Measurements from ENCODE around the gene CDK15. TPM values are rescaled to one million over a fixed set of nuclear protein-coding genes. Genes with fewer than 3 reads are reported as not detected.

CDK15 gene
- total and polyA plus RNA-seq, 9 of the 15 experiments (the other 6 are each of a cell fraction or from before 2014, with no cell fraction given): not detected

DNA sequence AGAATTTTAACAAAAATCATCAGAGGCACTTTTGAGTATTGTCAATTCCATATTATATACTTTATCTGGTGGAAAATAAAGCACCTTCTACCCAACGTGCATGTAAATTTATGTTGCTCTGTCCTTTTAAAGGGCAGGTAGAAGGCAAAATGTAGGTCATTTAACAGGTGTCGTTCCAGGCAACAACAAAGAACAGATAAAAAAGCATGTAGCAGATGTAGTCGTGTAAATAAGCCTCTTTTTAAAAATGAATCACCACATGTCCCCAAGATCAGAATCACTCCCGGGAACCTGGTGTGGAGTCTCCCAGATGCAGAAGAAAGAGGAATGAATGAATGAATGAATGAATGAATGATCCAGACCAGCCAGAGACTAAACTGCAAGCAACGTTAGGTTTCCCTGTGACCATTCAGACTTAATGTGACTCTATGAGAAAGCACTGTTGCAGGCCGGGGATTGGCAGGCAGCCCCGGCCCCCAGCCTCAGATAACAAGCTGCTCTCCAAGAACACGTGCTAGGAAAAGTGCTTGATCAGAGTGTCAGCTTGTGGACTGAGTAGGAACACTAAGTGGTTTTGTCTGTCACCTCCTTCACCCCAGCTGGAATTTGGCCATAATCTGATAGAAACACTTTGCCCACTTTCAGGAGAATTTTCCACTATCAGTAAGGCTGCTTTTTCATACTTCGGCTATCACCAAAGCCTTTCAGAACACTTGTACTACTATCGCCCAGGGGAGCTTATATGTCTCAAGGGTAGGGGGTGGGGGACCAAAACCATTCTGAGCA is 100.6 kb downstream of the CDK15 start:
- Histone ChIP-seq H3K9ac (ENCODE audit: insufficient read depth in 1 of 2, low read depth in 2 of 2, low read length in 2 of 2) (no peak overlapping the region), H3K4me2 (ENCODE audit: insufficient read depth, low read length) (peak overlapping the region; percentile 47; the same call in 1 of the 2 replicates), H2AFZ (ENCODE audit: low read depth, low read length) (peak overlapping the region; percentile 49; the same call in 1 of the 2 replicates), H3K79me2 (ENCODE audit: control insufficient read depth, insufficient read depth, low read length) (no peaks in the 10 kb centered on the region), H3K27ac (ENCODE audit: extremely low read depth, low read depth, low read length) (no peak overlapping the region), H4K20me1 (replicated peaks; ENCODE audit: control insufficient read depth, insufficient read depth, low read length) (no peaks in the 10 kb centered on the region), H3K4me3 (no peak overlapping the region), H3K9me3 (replicated peaks; ENCODE audit: control insufficient read depth, insufficient read depth, low read depth, low read length) (no peaks in the 10 kb centered on the region), H3K27me3 (ENCODE audit: control insufficient read depth in 2 of 2, insufficient read depth in 2 of 2, low read length in 2 of 2) (peaks cover 0 to 8% of the 10 kb centered on the region in 2 experiments; a peak in 1 of 5 replicates), H3K4me1 (replicated peaks in 1 of 2; ENCODE audit: control insufficient read depth in 2 of 2, insufficient read depth in 2 of 2, low read length in 2 of 2) (peaks cover 0 to 16% of the 10 kb centered on the region in 2 experiments; a peak in 3 of 5 replicates), H3K36me3 (ENCODE audit: control insufficient read depth, insufficient read depth, low read length) (no peaks in the 10 kb centered on the region), H3K9me1 (ENCODE audit: control insufficient read depth, insufficient read depth, low read length) (no peaks in the 10 kb centered on the region)
- intact Hi-C loops (cut with micrococcal nuclease): no loop called here
- no TSS peak for BruUV-seq (replicated peaks)
- POLR2A ChIA-PET: interaction anchor here (0.6 kb wide), 1 partner anchor 1018 kb away, joined by 3 read pairs; the partner anchor contains the start of gene NIF3L1
- ATAC-seq: peak; percentile 92
- CTCF ChIA-PET (ENCODE audit: low intra/inter-chr PET ratio): no interaction called here
- FAIRE-seq: peak; percentile 85
- WGBS (ENCODE audit: insufficient coverage, low coverage, missing lambda C conversion rate): 1% methylated on average over 10 of the region's 10 CpGs
- in situ Hi-C loops (cut with MboI): no loop called here
- DNase-seq (ENCODE audit: extremely low read depth in 1 of 4, low spot score in 3 of 4): peak; percentile 55 to 82 (median 66)
- TF ChIP-seq TRIM24 (IDR thresholded peaks at IDR 0.05) (peak; percentile 72 to 75; a peak in 3 of 4 replicates), OTX1 (CRISPR knock-in tag; IDR thresholded peaks at IDR 0.05) (no peak), FIP1L1 (IDR thresholded peaks at IDR 0.05; ENCODE audit: low read depth, low read length, poor library complexity, severe bottlenecking) (no peak), ZNF696 (CRISPR knock-in tag; conservative IDR thresholded peaks at IDR 0.05) (no peak), HES1 (IDR thresholded peaks at IDR 0.05; ENCODE audit: low read depth) (no peak), GATA2 (CRISPR knock-in tag; IDR thresholded peaks at IDR 0.05) (peak; percentile 60; the same call in 1 of the 2 replicates), POLR2AphosphoS5 (IDR thresholded peaks at IDR 0.05; ENCODE audit: control insufficient read depth, insufficient read depth, low read depth, low read length) (peak; percentile 60; the same call in 1 of the 2 replicates), MTA3 (IDR thresholded peaks at IDR 0.05; ENCODE audit: borderline replicate concordance) (peak; percentile 50; the same call in 1 of the 2 replicates), SOX6 (IDR thresholded peaks at IDR 0.05) (peak; percentile 83), ARID1B (IDR thresholded peaks at IDR 0.05) (peak; percentile 88), COPS2 (conservative IDR thresholded peaks at IDR 0.05) (no peak), MED1 (CRISPR knock-in tag; IDR thresholded peaks at IDR 0.05; ENCODE audit: borderline replicate concordance) (no peak), ZBTB7A (IDR thresholded peaks at IDR 0.05; ENCODE audit: borderline replicate concordance, control insufficient read depth, low read depth, low read length) (no peak), NONO (IDR thresholded peaks at IDR 0.05; ENCODE audit: low read depth in 2 of 2, low read length in 1 of 2) (no peak), GTF2F1 (IDR thresholded peaks at IDR 0.05; ENCODE audit: low read depth, low read length) (no peak), XRCC4 (IDR thresholded peaks at IDR 0.05; ENCODE audit: extremely low read depth, insufficient read depth, insufficient read length) (no peak)
- TF ChIP-seq, protein P1, sequence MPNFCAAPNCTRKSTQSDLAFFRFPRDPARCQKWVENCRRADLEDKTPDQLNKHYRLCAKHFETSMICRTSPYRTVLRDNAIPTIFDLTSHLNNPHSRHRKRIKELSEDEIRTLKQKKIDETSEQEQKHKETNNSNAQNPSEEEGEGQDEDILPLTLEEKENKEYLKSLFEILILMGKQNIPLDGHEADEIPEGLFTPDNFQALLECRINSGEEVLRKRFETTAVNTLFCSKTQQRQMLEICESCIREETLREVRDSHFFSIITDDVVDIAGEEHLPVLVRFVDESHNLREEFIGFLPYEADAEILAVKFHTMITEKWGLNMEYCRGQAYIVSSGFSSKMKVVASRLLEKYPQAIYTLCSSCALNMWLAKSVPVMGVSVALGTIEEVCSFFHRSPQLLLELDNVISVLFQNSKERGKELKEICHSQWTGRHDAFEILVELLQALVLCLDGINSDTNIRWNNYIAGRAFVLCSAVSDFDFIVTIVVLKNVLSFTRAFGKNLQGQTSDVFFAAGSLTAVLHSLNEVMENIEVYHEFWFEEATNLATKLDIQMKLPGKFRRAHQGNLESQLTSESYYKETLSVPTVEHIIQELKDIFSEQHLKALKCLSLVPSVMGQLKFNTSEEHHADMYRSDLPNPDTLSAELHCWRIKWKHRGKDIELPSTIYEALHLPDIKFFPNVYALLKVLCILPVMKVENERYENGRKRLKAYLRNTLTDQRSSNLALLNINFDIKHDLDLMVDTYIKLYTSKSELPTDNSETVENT (CRISPR knock-in tag; IDR thresholded peaks at IDR 0.05): no peak
- TF ChIP-seq, protein P2, sequence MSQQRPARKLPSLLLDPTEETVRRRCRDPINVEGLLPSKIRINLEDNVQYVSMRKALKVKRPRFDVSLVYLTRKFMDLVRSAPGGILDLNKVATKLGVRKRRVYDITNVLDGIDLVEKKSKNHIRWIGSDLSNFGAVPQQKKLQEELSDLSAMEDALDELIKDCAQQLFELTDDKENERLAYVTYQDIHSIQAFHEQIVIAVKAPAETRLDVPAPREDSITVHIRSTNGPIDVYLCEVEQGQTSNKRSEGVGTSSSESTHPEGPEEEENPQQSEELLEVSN (IDR thresholded peaks at IDR 0.05; ENCODE audit: borderline replicate concordance in 1 of 2, extremely low read depth in 1 of 2, insufficient read depth in 1 of 2, insufficient read length in 1 of 2, low read depth in 1 of 2, low read length in 1 of 2, poor library complexity in 1 of 2, severe bottlenecking in 1 of 2): peak in 1 of 2 experiments; percentile 34

Data from K562 (cell line).